ENCODE measurements around the gene LSR. TPM values are rescaled to one million over a fixed set of nuclear protein-coding genes. Genes with fewer than 3 reads are reported as not detected.

LSR gene
- total RNA-seq, result 1 to 10 TPM; 3.5 to 3.6 TPM

GRCh38 chr19:35248310-35249145 lies at the start of gene LSR:
Gene LSR, plus strand, starts transcription at chr19:35249002. Its CDS starts 21 bp downstream, at chr19:35249023.
- CTCF ChIA-PET, result interaction anchor here (1.0 kb wide), 1 partner anchor 204 kb away, joined by 3 read pairs; no protein-coding TSS in a partner anchor
- POLR2A ChIA-PET, result no interaction called here
- H3K4me3 Mint-ChIP-seq, result peak within 1 kb of the TSS; percentile 72
- H3K36me3 Mint-ChIP-seq (ENCODE audit: low read depth), result peaks cover 9% of the 10 kb centered on the region
- peaks cover 59% of the 10 kb centered on the region for H3K27me3 Mint-ChIP-seq
- peak within 1 kb of the TSS; percentile 71 for H3K27ac Mint-ChIP-seq
- DNase-seq, result peak; percentile 47
- H3K9me3 Mint-ChIP-seq, result peaks cover 18% of the 10 kb centered on the region
- H3K4me1 Mint-ChIP-seq, result peaks cover 16% of the 10 kb centered on the region

- CTCF ChIA-PET, result interaction anchor here (0.9 to 2.0 kb wide), 3 partner anchors 21 to 70 kb away, joined by 3 to 10 read pairs (median 3); no protein-coding TSS in a partner anchor
- Mint-ChIP-seq H3K27me3 (no peaks in the 10 kb centered on the region), H3K4me3 (no peak overlapping the region), H3K4me1 (peaks cover 38% of the 10 kb centered on the region), H3K36me3 (ENCODE audit: low read depth) (peaks cover 5% of the 10 kb centered on the region), H3K9me3 (peaks cover 4% of the 10 kb centered on the region), H3K27ac (no peak overlapping the region)
- DNase-seq, result no peak
- POLR2A ChIA-PET, result no interaction called here
Observed at GRCh38 chr19:35199481-35199880, 49.3 kb upstream of the LSR start.

GRCh38 chr19:35202722-35203688 lies 45.8 kb upstream of the LSR start:
- Mint-ChIP-seq H3K27ac (peak overlapping the region; percentile 60), H3K36me3 (ENCODE audit: low read depth) (peaks cover 7% of the 10 kb centered on the region), H3K27me3 (no peaks in the 10 kb centered on the region), H3K4me1 (peaks cover 67% of the 10 kb centered on the region), H3K9me3 (peaks cover 2% of the 10 kb centered on the region), H3K4me3 (no peak overlapping the region)
- CTCF ChIA-PET, result interaction anchor here (1.1 to 1.5 kb wide), 4 partner anchors 9 to 67 kb away, joined by 3 to 4 read pairs (median 4); partner anchors contain the start of gene LGI4
- no peak for DNase-seq
- POLR2A ChIA-PET, result interaction anchor here (0.6 kb wide), 1 partner anchor 977 kb away, joined by 3 read pairs; no protein-coding TSS in a partner anchor

GRCh38 chr19:35204799-35205732 lies 43.7 kb upstream of the LSR start:
- Mint-ChIP-seq H3K9me3 (peaks cover 8% of the 10 kb centered on the region), H3K4me3 (no peak overlapping the region), H3K4me1 (peaks cover 83% of the 10 kb centered on the region), H3K36me3 (ENCODE audit: low read depth) (peaks cover 16% of the 10 kb centered on the region), H3K27ac (peak overlapping the region; percentile 96), H3K27me3 (no peaks in the 10 kb centered on the region)
- DNase-seq, result peak; percentile 27
- POLR2A ChIA-PET, result interaction anchor here (0.7 kb wide), 1 partner anchor 51 kb away, joined by 4 read pairs; no protein-coding TSS in a partner anchor
- CTCF ChIA-PET, result interaction anchor here (1.4 to 1.5 kb wide), 2 partner anchors 11 to 69 kb away, joined by 3 read pairs; partner anchors contain the start of gene LGI4

GRCh38 chr19:35205733-35206323 lies 43.0 kb upstream of the LSR start:
- peaks cover 83% of the 10 kb centered on the region for H3K4me1 Mint-ChIP-seq
- peaks cover 16% of the 10 kb centered on the region for H3K36me3 Mint-ChIP-seq (ENCODE audit: low read depth)
- ChIA-PET CTCF (interaction anchor here (1.4 to 1.5 kb wide), 2 partner anchors 12 to 71 kb away, joined by 3 read pairs; partner anchors contain the start of gene LGI4), POLR2A (interaction anchor here (0.7 kb wide), 1 partner anchor 52 kb away, joined by 4 read pairs; no protein-coding TSS in a partner anchor)
- H3K27me3 Mint-ChIP-seq, result no peaks in the 10 kb centered on the region
- no peak overlapping the region for H3K4me3 Mint-ChIP-seq
- no peak for DNase-seq
- H3K27ac Mint-ChIP-seq, result peak overlapping the region; percentile 96
- H3K9me3 Mint-ChIP-seq, result peaks cover 8% of the 10 kb centered on the region

- Mint-ChIP-seq H3K9me3 (peaks cover 8% of the 10 kb centered on the region), H3K36me3 (ENCODE audit: low read depth) (peaks cover 16% of the 10 kb centered on the region), H3K4me3 (peak overlapping the region; percentile 60), H3K4me1 (peaks cover 83% of the 10 kb centered on the region), H3K27ac (peak overlapping the region; percentile 96), H3K27me3 (no peaks in the 10 kb centered on the region)
- DNase-seq, result peak; percentile 81
- POLR2A ChIA-PET, result no interaction called here
- CTCF ChIA-PET, result interaction anchor here (0.5 to 1.5 kb wide), 5 partner anchors 10 to 800 kb away, joined by 3 read pairs; partner anchors contain the start of gene LGI4
Observed at GRCh38 chr19:35206379-35206778, 42.4 kb upstream of the LSR start.

GRCh38 chr19:35206855-35207254 lies 41.9 kb upstream of the LSR start:
- Mint-ChIP-seq H3K27ac (peak overlapping the region; percentile 96), H3K4me3 (peak overlapping the region; percentile 60), H3K36me3 (ENCODE audit: low read depth) (peaks cover 16% of the 10 kb centered on the region), H3K27me3 (no peaks in the 10 kb centered on the region), H3K9me3 (peaks cover 8% of the 10 kb centered on the region), H3K4me1 (peaks cover 86% of the 10 kb centered on the region)
- DNase-seq, result no peak
- POLR2A ChIA-PET, result no interaction called here
- CTCF ChIA-PET, result interaction anchor here (0.5 to 1.5 kb wide), 4 partner anchors 9 to 801 kb away, joined by 3 read pairs; partner anchors contain the start of gene LGI4

- Mint-ChIP-seq H3K27me3 (no peaks in the 10 kb centered on the region), H3K36me3 (ENCODE audit: low read depth) (peaks cover 19% of the 10 kb centered on the region), H3K4me3 (peak overlapping the region; percentile 14), H3K9me3 (peaks cover 8% of the 10 kb centered on the region), H3K27ac (peak overlapping the region; percentile 96), H3K4me1 (peaks cover 91% of the 10 kb centered on the region)
- ChIA-PET CTCF (interaction anchor here (0.5 to 0.9 kb wide), 2 partner anchors 21 to 377 kb away, joined by 3 read pairs; partner anchors contain the start of gene FAM187B), POLR2A (no interaction called here)
- DNase-seq, result peak; percentile 37
Observed at GRCh38 chr19:35207391-35207871, 41.4 kb upstream of the LSR start.

- Mint-ChIP-seq H3K36me3 (ENCODE audit: low read depth) (peaks cover 17% of the 10 kb centered on the region), H3K27ac (peak overlapping the region; percentile 96), H3K4me3 (peak overlapping the region; percentile 14), H3K9me3 (peaks cover 8% of the 10 kb centered on the region), H3K4me1 (peaks cover 91% of the 10 kb centered on the region), H3K27me3 (no peaks in the 10 kb centered on the region)
- POLR2A ChIA-PET, result no interaction called here
- CTCF ChIA-PET, result interaction anchor here (0.5 kb wide), 1 partner anchor 20 kb away, joined by 3 read pairs; the partner anchor contains the start of gene FAM187B
- DNase-seq, result no peak
Observed at GRCh38 chr19:35208121-35208520, 40.7 kb upstream of the LSR start.

GRCh38 chr19:35209646-35210045 lies 39.2 kb upstream of the LSR start:
- Mint-ChIP-seq H3K9me3 (peaks cover 8% of the 10 kb centered on the region), H3K36me3 (ENCODE audit: low read depth) (peaks cover 16% of the 10 kb centered on the region), H3K27ac (peak overlapping the region; percentile 86), H3K4me3 (no peak overlapping the region), H3K27me3 (no peaks in the 10 kb centered on the region), H3K4me1 (peaks cover 91% of the 10 kb centered on the region)
- no peak for DNase-seq
- ChIA-PET POLR2A (no interaction called here), CTCF (no interaction called here)

All from activated CD4-positive, alpha-beta T cell treated with anti-CD3 and anti-CD28 coated beads, Interleukin-2, amount 10 ng/mL, durations not matched to agents 7 days and 5 days (primary cell).